Measurements from ENCODE around the gene PTPN4.

- TF ChIP-seq CTCF (IDR thresholded peaks at IDR 0.05) (no peak), POLR2A (IDR thresholded peaks at IDR 0.05) (no peak), EP300 (IDR thresholded peaks at IDR 0.05) (no peak)
These were observed 154.5 kb downstream of the PTPN4 start for GRCh38 chr2:119914266-119914665.

Measured in ovary (tissue), 3 donors.